Suprapubic skin (tissue), 3 donors: ENCODE measurements around the gene INMT.

Experiments used
- CTCF ChIP-seq, 2 donors: fragments of 200-600 bp in 1 of 2; fragments of 450-650 bp in 1 of 2; sonication (generic) in 1 of 2; IDR thresholded peaks; one replicate each; pipeline ENCODE4 v1.5.1; 2016 to 2019; ENCODE audit warnings: antibody characterized with exemption in 2 of 2, mild to moderate bottlenecking in 1 of 2, moderate library complexity in 1 of 2
- EP300 ChIP-seq: sonication (generic); formaldehyde crosslinking; IDR thresholded peaks from one replicate; pipeline ENCODE4 v1.6.1; 2017; ENCODE audit warnings: antibody characterized with exemption
- POLR2A ChIP-seq, 2 donors: fragments of 450-650 bp; IDR thresholded peaks; one replicate each; pipeline ENCODE4 v1.6.1; 2017; ENCODE audit warnings: antibody characterized with exemption in 2 of 2, mild to moderate bottlenecking in 2 of 2, moderate library complexity in 2 of 2

- no peak for TF ChIP-seq CTCF (IDR thresholded peaks at IDR 0.05)
- no peak for TF ChIP-seq POLR2A (IDR thresholded peaks at IDR 0.05)
- no peak for TF ChIP-seq EP300
Measured at GRCh38 chr7:30733216-30733615, 18.7 kb upstream of the INMT start.
